ENCODE results near the gene ZNF655.
"Not testable (repeated sequence)": the region's sequence is repeated elsewhere in the genome, so short reads cannot be mapped to it uniquely, and the experiment has no call there.

The ZNF655 gene

DNA sequence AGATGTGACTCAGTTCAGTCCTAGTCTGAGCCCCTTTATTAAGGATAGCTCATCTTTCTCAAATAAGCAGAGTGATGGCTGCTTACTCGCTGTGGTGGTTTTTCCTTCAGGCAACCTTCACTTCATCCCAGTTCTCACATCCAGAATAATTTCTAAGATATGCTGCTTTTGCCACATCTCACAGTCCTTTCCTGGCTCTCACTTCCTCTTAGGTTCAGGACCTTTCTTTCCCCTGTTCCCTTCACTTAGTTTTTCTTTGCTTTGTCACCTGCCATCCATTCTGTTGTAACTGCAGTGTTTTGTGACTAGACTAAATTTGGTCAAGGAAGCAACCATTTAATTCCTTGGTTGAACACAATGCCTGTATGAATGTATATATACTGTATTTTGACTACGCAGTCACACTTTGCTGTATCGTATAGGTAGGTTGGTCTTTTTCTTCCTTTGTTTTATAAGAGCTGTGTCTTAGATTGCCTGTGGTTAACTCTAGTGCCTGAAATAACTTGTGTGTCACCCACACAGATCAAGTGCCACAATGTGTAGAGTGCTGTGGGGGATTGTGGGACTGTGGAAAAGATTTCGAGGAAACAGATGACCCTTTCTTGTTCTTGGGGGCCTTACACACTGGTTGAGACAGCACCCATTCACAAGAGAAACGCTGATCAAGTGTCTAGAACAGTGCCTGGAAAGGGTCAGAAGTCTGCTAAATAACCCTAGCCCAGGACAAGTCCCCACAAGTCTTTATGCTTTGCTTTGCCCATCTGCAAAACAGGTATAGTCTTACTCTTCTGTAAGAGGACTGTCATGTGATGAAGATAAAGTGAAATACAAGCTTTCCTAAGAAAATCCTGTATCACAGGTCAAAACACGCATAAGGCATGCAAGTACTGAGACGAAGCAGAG is 2.6 kb downstream of the ZNF655 start:
- DNase-seq (ENCODE audit: low spot score): no peak

GRCh38 chr7:99561737-99562051 is 3.3 kb downstream of the ZNF655 start:
- no peak for DNase-seq (ENCODE audit: low spot score)

GRCh38 chr7:99562114-99562784 is 3.8 kb downstream of the ZNF655 start:
- no peak for DNase-seq (ENCODE audit: low spot score)

DNA sequence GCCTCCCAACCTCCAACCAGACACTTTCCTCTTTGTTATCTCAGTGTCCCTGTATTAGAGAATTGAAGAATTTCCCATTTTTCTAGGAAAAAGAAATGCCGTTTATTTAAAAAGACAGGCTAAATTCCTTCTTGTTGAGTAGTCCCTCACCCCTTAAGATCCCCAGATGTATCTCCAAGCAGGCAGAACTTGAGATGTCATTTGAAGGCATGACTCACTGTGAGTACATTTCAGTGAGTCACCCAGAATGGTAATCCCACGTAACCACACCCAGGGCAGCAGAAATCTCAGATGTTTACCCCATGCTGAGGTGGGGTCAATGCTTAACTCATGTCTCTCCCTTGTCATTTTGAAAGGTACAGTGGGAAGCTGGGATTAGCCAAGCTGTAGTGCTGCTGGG is 4.4 kb downstream of the ZNF655 start:
- no peak for DNase-seq (ENCODE audit: low spot score)

DNA sequence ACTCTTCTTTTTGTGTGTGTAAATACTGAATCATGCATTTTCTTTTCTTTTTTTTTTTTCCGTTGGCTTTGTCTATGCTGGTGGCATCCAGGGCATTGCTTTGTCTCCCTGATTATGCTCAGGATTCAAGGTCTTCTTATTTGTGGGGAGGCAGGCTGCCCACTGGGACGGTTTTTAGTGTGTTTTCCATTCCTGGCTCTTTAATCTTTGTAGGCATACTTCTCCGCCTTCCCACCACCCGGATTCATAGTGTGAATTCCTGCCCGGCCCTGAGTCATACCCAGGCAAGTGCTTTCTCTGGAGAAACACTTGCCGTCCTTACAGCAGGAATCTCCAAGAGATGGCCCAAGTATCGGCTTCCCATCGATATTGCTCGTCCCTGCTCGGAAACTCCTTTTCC is 5.2 kb downstream of the ZNF655 start:
- DNase-seq (ENCODE audit: low spot score): no peak

DNA sequence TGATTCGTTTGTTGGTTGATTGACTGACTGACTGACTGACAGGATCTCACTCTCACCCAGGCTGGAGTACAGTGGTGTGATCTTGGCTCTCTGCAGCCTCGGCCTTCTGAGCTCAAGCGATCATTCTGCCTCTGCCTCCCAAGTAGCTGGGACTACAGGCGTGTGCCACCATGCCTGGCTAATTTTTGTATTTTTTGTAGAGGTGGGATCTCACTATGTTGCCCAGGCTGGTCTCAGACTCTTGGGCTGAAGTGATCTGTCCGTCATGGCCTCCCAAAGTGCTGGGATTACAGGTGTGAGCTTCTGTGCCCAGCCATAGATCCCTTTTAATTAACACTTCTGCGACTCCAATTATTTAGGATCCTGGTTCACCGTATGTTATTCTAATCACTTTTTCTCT is 10.3 kb downstream of the ZNF655 start:
- DNase-seq (ENCODE audit: low spot score): not testable (repeated sequence)

- no peak for DNase-seq (ENCODE audit: low spot score)
Observed at GRCh38 chr7:99571768-99572167, 13.3 kb downstream of the ZNF655 start.

DNA sequence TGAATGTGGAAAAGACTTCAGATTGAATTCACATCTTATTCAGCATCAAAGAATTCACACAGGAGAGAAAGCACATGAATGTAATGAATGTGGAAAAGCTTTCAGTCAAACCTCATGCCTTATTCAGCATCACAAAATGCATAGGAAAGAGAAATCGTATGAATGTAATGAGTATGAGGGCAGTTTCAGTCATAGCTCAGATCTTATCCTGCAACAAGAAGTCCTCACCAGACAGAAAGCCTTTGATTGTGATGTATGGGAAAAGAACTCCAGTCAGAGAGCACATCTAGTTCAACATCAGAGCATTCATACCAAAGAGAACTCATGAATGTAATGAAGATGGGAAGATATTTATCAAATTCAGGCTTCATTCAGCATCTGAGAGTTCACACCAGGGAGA is 14.8 kb downstream of the ZNF655 start:
- no peak for DNase-seq (ENCODE audit: low spot score)

DNA sequence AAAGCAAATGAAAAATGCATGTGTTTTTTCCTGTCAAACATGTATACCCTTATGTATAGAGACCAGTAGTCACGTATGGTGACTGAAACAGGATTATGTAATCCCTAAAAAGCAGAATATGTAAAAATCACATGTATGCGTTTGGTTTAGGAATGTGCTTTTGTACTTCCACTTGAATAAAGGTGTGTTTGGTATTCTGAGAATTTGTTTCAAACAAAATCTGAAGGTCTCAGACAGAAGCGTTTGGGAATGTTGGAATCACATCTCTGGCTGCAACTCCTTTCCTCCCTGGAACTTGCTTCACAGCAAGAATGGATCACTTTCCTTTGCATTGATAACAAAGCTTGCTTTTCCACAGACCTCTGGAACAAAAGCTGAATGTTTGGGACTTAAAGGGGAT is 17.8 kb downstream of the ZNF655 start:
- no peak for DNase-seq (ENCODE audit: low spot score)

- DNase-seq (ENCODE audit: low spot score): no peak
Observed at GRCh38 chr7:99579281-99579955, 21.0 kb downstream of the ZNF655 start.

DNA sequence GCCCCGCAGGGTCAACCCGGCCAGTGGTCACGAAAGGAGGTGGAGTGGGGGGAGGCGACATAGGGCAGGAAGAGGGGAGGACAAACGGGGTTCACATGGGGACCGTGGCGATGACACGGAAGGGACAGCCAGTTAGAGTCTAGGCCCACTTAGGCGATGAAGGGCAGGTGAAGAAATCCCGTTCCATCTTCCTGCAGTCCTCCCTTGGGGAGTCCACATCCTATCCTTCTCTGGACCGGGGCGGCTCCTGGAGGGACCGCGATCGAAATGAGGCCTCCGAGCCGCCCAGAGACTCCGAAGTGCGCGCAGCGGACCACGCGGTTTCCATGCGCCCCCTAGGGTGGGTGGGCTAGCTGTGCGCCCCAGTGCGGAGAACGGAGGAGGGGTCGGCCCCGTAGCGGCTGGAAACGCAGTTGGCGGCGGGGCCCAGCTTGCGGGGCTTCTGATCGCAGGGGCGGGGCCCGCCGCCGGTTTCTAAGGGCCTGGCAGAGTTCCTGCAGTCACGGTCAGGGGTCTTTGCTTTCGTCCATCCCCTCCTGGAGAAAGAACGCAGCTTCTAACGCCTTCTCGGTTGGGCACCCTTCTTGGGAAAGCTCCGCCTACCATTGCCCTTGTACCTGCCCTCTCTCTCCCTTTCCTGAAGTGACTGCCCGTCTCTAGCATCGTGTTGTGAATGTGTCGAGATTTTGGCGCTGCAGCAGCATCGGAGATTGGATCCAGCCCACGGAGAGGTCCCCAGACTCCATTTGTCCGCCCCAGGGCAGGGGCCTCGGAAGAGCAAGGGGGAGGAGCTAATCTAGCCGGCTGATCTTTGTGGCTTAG is 21.7 kb downstream of the ZNF655 start:
- DNase-seq (ENCODE audit: low spot score): peak; percentile 87

GRCh38 chr7:99580778-99581332 is 22.4 kb downstream of the ZNF655 start:
- DNase-seq (ENCODE audit: low spot score): not testable (repeated sequence)

GRCh38 chr7:99588868-99589267 is 30.4 kb downstream of the ZNF655 start:
- DNase-seq (ENCODE audit: low spot score): no peak

DNA sequence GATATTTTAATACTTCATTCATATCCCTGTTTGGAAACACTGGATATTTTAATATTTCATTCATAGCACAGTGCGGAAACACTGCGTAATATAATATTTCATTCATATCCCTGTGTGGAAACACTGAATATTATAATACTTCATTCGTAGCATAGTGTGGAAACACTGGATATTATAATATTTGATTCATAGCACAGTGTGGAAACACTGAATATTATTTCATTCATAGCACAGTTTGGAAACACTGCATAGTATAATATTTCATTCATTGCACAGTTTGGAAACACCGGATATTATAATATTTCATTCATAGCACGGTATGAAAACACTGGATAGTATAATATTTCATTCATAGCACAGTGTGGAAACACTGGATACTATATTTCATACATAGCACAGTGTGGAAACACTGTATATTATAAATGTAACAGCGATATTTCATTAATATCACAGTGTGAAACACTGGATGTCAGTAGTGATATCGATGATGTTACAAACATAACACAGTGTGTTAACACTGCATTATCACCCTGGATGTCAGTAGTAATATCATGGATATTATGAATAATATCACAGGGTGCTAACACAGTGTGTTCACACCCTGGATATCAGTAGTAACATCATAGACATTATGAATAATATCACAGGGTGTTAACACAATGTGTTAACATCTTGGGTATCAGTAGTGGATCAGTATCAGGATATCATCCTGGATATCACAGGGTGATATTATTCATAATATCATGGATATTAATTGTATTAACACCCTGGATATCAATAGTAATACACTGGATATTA is 36.7 kb downstream of the ZNF655 start:
- no peak for DNase-seq (ENCODE audit: low spot score)

DNA sequence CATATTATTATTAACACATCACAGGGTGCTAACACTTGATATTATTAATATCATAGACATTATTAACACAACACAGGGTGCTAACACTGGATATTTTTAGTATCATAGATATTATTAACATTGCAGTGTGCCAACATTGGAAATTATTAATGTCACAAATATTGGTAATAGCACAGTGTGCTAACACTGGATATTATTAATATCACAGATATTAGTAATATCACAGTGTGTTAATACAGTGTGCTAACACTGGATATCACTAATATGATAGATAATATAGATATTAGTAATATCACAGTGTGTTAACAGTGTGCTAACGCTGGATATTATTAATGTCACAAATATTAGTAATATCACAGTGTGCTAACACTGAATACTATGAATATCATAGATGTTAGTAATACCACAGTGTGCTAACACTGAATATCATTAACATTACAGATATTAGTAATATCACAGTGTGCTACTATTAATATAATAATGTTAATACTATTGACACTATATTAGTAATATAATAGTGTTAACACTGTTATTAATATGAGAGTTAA is 38.0 kb downstream of the ZNF655 start:
- DNase-seq (ENCODE audit: low spot score): no peak

DNA sequence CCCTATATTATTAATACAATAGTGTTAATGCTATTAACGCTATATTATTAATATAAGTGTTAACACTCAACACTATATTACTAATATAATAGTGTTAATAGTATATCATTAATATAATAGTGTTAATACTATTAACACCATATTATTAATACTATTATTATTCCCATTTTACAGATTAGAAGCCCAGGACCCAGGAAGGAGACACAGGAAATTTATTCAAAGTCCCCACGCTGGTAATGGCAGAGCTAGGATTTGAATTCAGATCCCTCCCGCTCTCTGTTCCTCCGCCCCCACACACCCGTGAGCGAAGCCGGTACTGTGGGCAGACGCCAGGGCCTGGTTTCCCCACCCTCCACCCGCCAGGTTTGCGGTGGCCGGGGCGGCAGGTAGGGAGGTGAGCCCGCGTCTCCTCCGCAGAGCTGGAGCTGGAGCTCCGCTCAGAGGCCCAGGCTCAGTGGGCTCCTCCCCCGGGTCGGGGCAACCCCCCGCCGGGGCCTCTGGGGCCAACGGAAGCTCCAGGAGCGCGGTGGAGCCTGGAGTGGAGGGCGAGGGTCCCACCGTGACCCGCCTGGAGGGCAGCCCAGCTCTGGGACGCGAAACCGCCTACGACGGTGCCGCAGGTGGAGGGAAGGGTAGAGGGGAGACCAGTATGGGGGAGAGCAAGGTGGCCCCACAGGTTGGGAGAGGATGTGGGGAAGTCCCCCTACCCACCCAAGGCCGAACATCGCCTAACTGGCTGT is 39.5 kb downstream of the ZNF655 start, which contains the start of gene TMEM225B:
TMEM225B (plus strand) TSS at position 506 of the 740 bp plus-strand sequence. CDS start 6,122 bp downstream, outside the sequence.
- no peak for DNase-seq (ENCODE audit: low spot score)

DNA sequence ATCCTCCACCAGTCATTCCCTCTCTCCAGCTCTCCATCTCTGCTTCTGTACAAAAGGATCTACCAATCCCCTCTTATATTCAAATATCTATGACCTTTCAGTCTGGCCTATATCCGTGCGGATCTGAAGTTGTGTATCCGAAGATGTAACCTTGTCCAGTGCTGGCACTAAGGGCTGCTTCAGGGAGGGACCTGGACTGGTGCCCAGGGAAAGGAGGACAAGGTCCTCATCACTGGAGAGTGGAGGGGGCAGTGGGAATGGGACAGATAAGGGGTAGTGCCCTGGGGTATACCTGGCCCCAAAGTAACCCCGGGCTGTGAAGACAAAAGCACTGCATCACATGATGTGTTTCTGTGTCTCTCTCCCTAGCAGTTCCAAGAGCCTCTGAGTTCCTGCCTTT is 41.4 kb downstream of the ZNF655 start:
- DNase-seq (ENCODE audit: low spot score): no peak

DNA sequence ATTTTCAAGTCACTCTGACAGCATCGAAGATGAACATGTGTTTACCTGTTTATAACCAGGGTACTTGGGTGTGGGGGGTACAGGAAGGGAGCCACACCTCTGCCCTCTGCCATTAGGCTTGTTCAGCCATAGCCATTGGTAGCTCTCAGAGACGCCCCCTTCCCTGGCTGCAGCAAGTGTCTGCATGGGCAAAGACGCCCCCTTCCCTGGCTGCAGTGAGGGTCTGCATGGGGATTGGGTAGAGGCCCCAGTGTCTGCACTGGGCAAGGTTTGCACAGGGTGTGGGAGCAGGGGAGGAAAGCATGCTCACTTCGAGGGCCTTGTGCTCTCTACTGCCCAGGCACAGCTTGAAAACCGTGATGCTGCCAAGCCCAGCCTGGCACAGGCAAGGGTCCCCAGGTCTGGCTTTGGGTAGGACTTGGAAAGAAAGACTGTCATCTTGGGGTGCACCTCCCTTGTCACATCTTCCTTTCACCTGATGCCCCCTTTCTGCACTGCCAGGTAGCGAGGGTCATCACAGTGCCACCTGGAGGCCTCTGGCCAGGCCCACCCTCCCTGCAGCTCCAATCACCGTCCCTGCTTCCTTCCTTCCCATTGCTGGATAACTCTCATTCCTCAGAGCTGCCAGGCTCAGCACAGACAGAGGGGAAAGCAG is 43.3 kb downstream of the ZNF655 start:
- no peak for DNase-seq (ENCODE audit: low spot score)

DNA sequence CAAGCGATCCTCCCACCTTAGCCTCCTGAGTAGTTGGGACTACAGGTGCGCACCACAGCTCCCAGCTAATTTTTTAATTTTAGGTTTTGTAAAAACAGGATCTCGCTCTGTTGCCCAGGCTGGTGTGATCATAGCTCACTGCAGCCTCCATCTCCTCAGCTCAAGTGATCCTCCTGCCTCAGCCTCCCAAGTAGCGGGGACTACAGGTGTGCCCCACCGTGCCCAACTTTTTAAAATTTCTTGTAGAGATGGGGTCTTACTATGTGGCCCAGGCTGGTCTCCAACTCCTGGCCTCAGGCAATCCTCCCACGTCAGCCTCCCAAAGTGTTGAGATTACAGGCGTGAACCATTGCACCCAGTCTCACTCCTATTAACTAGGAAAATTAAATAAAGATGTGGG is 47.1 kb downstream of the ZNF655 start:
- no peak for DNase-seq (ENCODE audit: low spot score)

All from ecto neural progenitor cell (in vitro differentiated cells).